ENCODE data around the gene EXOSC7. TPM values are rescaled to one million over a fixed set of nuclear protein-coding genes. Genes with fewer than 3 reads are reported as not detected.
A peak's percentile ranks its signal among the peaks of the same experiment; 100 is the strongest.
"Not testable (repeated sequence)": the region's sequence is repeated elsewhere in the genome, so short reads cannot be mapped to it uniquely, and the experiment has no call there.

Gene EXOSC7
- total RNA-seq, 5 donors from 2014 or later (not counting 1 experiment from before 2014, with no cell fraction given) = 27.7 to 44.3 (median 42.0) TPM

GRCh38 chr3:44981220-44981619, 5.2 kb downstream of the EXOSC7 start:
- Histone ChIP-seq H3K4me1 (ENCODE audit: control insufficient read depth in 1 of 2, extremely low read depth in 1 of 2, insufficient read depth in 2 of 2, low read length in 2 of 2) (peaks cover 45 to 71% of the 10 kb centered on the region in 2 experiments), H3K27ac (ENCODE audit: low read length) (no peak overlapping the region), H3K4me3 (ENCODE audit: control insufficient read depth in 1 of 2, extremely low read depth in 1 of 2, low read length in 1 of 2) (no peak overlapping the region), H3K36me3 (ENCODE audit: control insufficient read depth in 2 of 2, extremely low read depth in 1 of 2, insufficient read depth in 1 of 2, low read length in 1 of 2) (peaks cover 0 to 4% of the 10 kb centered on the region in 2 donors), H3K27me3 (replicated peaks in 1 of 2; ENCODE audit: control insufficient read depth in 2 of 2, extremely low read depth in 1 of 2, insufficient read depth in 2 of 2, low read length in 1 of 2) (no peaks in the 10 kb centered on the region), H3K9me3 (no peaks in the 10 kb centered on the region)
- peak in 1 of 35 experiments; percentile 20 for DNase-seq
- WGBS (ENCODE audit: insufficient coverage) = no CpG with 5 or more reads among the region's 1 CpG
- H3K4me3 Mint-ChIP-seq = peak overlapping the region in 1 of 3 donors; percentile 29
- ChIA-PET CTCF (interaction anchor here in 1 of 2 donors (0.6 kb wide), 1 partner anchor 24 kb away, joined by 4 read pairs; no protein-coding TSS in a partner anchor), POLR2A (no interaction called here)
- no peak overlapping the region for H3K27ac Mint-ChIP-seq
- H3K36me3 Mint-ChIP-seq = peaks cover 11% of the 10 kb centered on the region
- ATAC-seq (replicated peaks in 1 of 4) = peak in 1 of 4 experiments; percentile 8
- no peaks in the 10 kb centered on the region for H3K27me3 Mint-ChIP-seq
- no peaks in the 10 kb centered on the region for H3K9me3 Mint-ChIP-seq
- peaks cover 83 to 86% (median 86%) of the 10 kb centered on the region in 3 donors for H3K4me1 Mint-ChIP-seq

- Histone ChIP-seq H3K4me3 (ENCODE audit: control insufficient read depth in 1 of 2, extremely low read depth in 1 of 2, low read length in 1 of 2) (no peak overlapping the region), H3K4me1 (ENCODE audit: control insufficient read depth in 1 of 2, extremely low read depth in 1 of 2, insufficient read depth in 2 of 2, low read length in 2 of 2) (peaks cover 45 to 66% of the 10 kb centered on the region in 2 experiments), H3K27ac (ENCODE audit: low read length) (no peak overlapping the region), H3K36me3 (ENCODE audit: control insufficient read depth in 2 of 2, extremely low read depth in 1 of 2, insufficient read depth in 1 of 2, low read length in 1 of 2) (peaks cover 0 to 4% of the 10 kb centered on the region in 2 donors), H3K27me3 (replicated peaks in 1 of 2; ENCODE audit: control insufficient read depth in 2 of 2, extremely low read depth in 1 of 2, insufficient read depth in 2 of 2, low read length in 1 of 2) (no peaks in the 10 kb centered on the region), H3K9me3 (no peaks in the 10 kb centered on the region)
- POLR2A ChIA-PET = no interaction called here
- Mint-ChIP-seq H3K9me3 (no peaks in the 10 kb centered on the region), H3K27ac (peak overlapping the region in 1 of 2 donors; percentile 24), H3K4me1 (peaks cover 80 to 84% (median 83%) of the 10 kb centered on the region in 3 donors), H3K27me3 (no peaks in the 10 kb centered on the region), H3K4me3 (peak overlapping the region in 1 of 3 donors; percentile 29), H3K36me3 (peaks cover 11% of the 10 kb centered on the region)
- CTCF ChIA-PET = no interaction called here
- 50% methylated on average over 1 of the region's 4 CpGs for WGBS (ENCODE audit: insufficient coverage)
- DNase-seq = peak in 4 of 35 experiments; percentile 9 to 59 (median 12)
- ATAC-seq (replicated peaks in 1 of 4) = peak in 2 of 4 experiments; percentile 41 to 92
Observed at GRCh38 chr3:44981751-44982150, 5.7 kb downstream of the EXOSC7 start.

GRCh38 chr3:44982817-44983216, 6.8 kb downstream of the EXOSC7 start:
- Mint-ChIP-seq H3K4me3 (no peak overlapping the region), H3K9me3 (no peaks in the 10 kb centered on the region), H3K36me3 (peaks cover 11% of the 10 kb centered on the region), H3K27ac (no peak overlapping the region), H3K27me3 (no peaks in the 10 kb centered on the region), H3K4me1 (peaks cover 81 to 84% (median 83%) of the 10 kb centered on the region in 3 donors)
- Histone ChIP-seq H3K4me3 (ENCODE audit: control insufficient read depth in 1 of 2, extremely low read depth in 1 of 2, low read length in 1 of 2) (no peak overlapping the region), H3K27me3 (replicated peaks in 1 of 2; ENCODE audit: control insufficient read depth in 2 of 2, extremely low read depth in 1 of 2, insufficient read depth in 2 of 2, low read length in 1 of 2) (no peaks in the 10 kb centered on the region), H3K9me3 (no peaks in the 10 kb centered on the region), H3K36me3 (ENCODE audit: control insufficient read depth in 2 of 2, extremely low read depth in 1 of 2, insufficient read depth in 1 of 2, low read length in 1 of 2) (peaks cover 0 to 4% of the 10 kb centered on the region in 2 donors), H3K27ac (ENCODE audit: low read length) (no peak overlapping the region), H3K4me1 (ENCODE audit: control insufficient read depth in 1 of 2, extremely low read depth in 1 of 2, insufficient read depth in 2 of 2, low read length in 2 of 2) (peaks cover 49 to 57% of the 10 kb centered on the region in 2 experiments)
- POLR2A ChIA-PET = no interaction called here
- no CpG with 5 or more reads among the region's 3 CpGs for WGBS (ENCODE audit: insufficient coverage)
- CTCF ChIA-PET = interaction anchor here in 1 of 2 donors (1.5 kb wide), 1 partner anchor 9 kb away, joined by 3 read pairs; no protein-coding TSS in a partner anchor
- DNase-seq (no peak), ATAC-seq (replicated peaks in 1 of 4) (no peak)

DNA sequence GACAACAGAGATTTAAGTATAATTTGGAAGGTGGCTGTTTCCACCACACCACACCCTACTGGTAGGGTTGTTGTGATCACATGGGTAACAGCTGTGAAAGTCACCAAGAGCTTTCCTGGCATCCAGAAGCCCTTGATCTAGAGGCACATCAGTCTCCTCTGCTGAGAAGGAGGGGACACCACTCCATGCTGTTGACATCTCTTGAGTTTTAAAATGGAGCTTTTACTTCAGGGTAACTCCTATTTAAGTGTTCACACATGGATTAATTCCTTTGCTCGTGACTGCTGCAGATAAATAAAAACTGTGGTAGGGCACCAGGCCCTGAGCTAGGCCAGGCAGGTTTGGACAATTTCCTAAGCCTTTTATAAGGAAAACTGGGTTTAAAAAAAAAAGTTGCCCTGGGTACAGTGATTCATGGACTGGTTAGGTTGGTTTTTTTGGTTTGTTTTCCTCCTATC, 7.5 kb downstream of the EXOSC7 start:
- no peak overlapping the region for H3K27ac ChIP-seq (ENCODE audit: low read length)
- no peak for DNase-seq
- no peaks in the 10 kb centered on the region for H3K9me3 ChIP-seq
- Mint-ChIP-seq H3K27me3 (no peaks in the 10 kb centered on the region), H3K36me3 (peaks cover 11% of the 10 kb centered on the region), H3K4me1 (peaks cover 81 to 84% (median 82%) of the 10 kb centered on the region in 3 donors), H3K9me3 (no peaks in the 10 kb centered on the region), H3K27ac (no peak overlapping the region), H3K4me3 (peak overlapping the region in 1 of 3 donors; percentile 10)
- H3K27me3 ChIP-seq (replicated peaks in 1 of 2; ENCODE audit: control insufficient read depth in 2 of 2, extremely low read depth in 1 of 2, insufficient read depth in 2 of 2, low read length in 1 of 2) = no peaks in the 10 kb centered on the region
- WGBS (ENCODE audit: insufficient coverage) = 100% methylated on average over 1 of the region's 1 CpG
- ChIA-PET POLR2A (interaction anchor here in 1 of 2 donors (0.7 to 1.0 kb wide), 3 partner anchors 22 to 1745 kb away, joined by 4 to 6 read pairs (median 4); no protein-coding TSS in a partner anchor), CTCF (interaction anchor here (0.5 to 1.5 kb wide), 3 partner anchors 9 to 676 kb away, joined by 3 to 7 read pairs (median 3); no protein-coding TSS in a partner anchor)
- peaks cover 49 to 55% of the 10 kb centered on the region in 2 experiments for H3K4me1 ChIP-seq (ENCODE audit: control insufficient read depth in 1 of 2, extremely low read depth in 1 of 2, insufficient read depth in 2 of 2, low read length in 2 of 2)
- peak in 1 of 4 experiments; percentile 28 for ATAC-seq (replicated peaks in 1 of 4)
- H3K4me3 ChIP-seq (ENCODE audit: control insufficient read depth in 1 of 2, extremely low read depth in 1 of 2, low read length in 1 of 2) = no peak overlapping the region
- H3K36me3 ChIP-seq (ENCODE audit: control insufficient read depth in 2 of 2, extremely low read depth in 1 of 2, insufficient read depth in 1 of 2, low read length in 1 of 2) = peaks cover 3 to 4% of the 10 kb centered on the region in 2 donors

GRCh38 chr3:44984335-44984734, 8.3 kb downstream of the EXOSC7 start:
- H3K27ac Mint-ChIP-seq = no peak overlapping the region
- no peaks in the 10 kb centered on the region for H3K27me3 ChIP-seq (replicated peaks in 1 of 2; ENCODE audit: control insufficient read depth in 2 of 2, extremely low read depth in 1 of 2, insufficient read depth in 2 of 2, low read length in 1 of 2)
- peaks cover 74 to 84% (median 77%) of the 10 kb centered on the region in 3 donors for H3K4me1 Mint-ChIP-seq
- H3K9me3 ChIP-seq = no peaks in the 10 kb centered on the region
- peaks cover 4 to 7% of the 10 kb centered on the region in 2 donors for H3K36me3 ChIP-seq (ENCODE audit: control insufficient read depth in 2 of 2, extremely low read depth in 1 of 2, insufficient read depth in 1 of 2, low read length in 1 of 2)
- peaks cover 49 to 53% of the 10 kb centered on the region in 2 experiments for H3K4me1 ChIP-seq (ENCODE audit: control insufficient read depth in 1 of 2, extremely low read depth in 1 of 2, insufficient read depth in 2 of 2, low read length in 2 of 2)
- peaks cover 16% of the 10 kb centered on the region for H3K36me3 Mint-ChIP-seq
- no peak overlapping the region for H3K27ac ChIP-seq (ENCODE audit: low read length)
- no peaks in the 10 kb centered on the region for H3K27me3 Mint-ChIP-seq
- DNase-seq (peak in 2 of 35 experiments; percentile 7 to 12), ATAC-seq (replicated peaks in 1 of 4) (peak in 3 of 4 experiments; percentile 28 to 42 (median 33))
- no CpG with 5 or more reads among the region's 2 CpGs for WGBS (ENCODE audit: insufficient coverage)
- peak overlapping the region in 1 of 3 donors; percentile 10 for H3K4me3 Mint-ChIP-seq
- no peaks in the 10 kb centered on the region for H3K9me3 Mint-ChIP-seq
- ChIA-PET CTCF (interaction anchor here in 1 of 2 donors (0.5 to 0.7 kb wide), 2 partner anchors 21 to 713 kb away, joined by 3 read pairs; no protein-coding TSS in a partner anchor), POLR2A (interaction anchor here (0.5 to 1.0 kb wide), 3 partner anchors 9 to 21 kb away, joined by 3 to 4 read pairs (median 4); partner anchors contain the start of genes EXOSC7 (in 1 of the 2) and ZDHHC3 (in 1 of the 2))
- no peak overlapping the region for H3K4me3 ChIP-seq (ENCODE audit: control insufficient read depth in 1 of 2, extremely low read depth in 1 of 2, low read length in 1 of 2)

DNA sequence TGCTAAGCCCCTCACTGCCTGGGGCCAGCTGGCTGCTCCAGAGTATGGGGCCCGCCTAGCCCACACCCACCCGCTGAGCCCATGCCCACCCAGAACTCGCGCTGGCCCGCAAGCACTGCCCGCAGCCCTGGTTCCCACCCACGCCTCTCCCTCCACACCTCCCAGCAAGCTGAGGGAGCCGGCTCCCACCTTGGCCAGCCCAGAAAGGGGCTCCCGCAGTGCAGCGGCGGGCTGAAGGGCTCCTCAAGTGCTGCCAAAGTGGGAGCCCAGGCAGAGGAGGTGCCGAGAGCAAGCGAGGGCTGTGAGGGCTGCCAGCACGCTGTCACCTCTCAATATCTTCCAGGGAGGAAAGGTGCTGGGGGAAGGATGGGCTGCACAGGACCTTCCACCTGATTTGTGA, 10.3 kb downstream of the EXOSC7 start:
- CTCF ChIA-PET = interaction anchor here (0.6 to 0.7 kb wide), 2 partner anchors 178 to 181 kb away, joined by 4 to 8 read pairs; no protein-coding TSS in a partner anchor
- H3K4me3 Mint-ChIP-seq; H3K27me3 Mint-ChIP-seq; H3K9me3 ChIP-seq; H3K27ac ChIP-seq (ENCODE audit: low read length); ATAC-seq (replicated peaks in 1 of 4); H3K27me3 ChIP-seq (replicated peaks in 1 of 2; ENCODE audit: control insufficient read depth in 2 of 2, extremely low read depth in 1 of 2, insufficient read depth in 2 of 2, low read length in 1 of 2); H3K27ac Mint-ChIP-seq; DNase-seq; H3K9me3 Mint-ChIP-seq; H3K4me3 ChIP-seq (ENCODE audit: control insufficient read depth in 1 of 2, extremely low read depth in 1 of 2, low read length in 1 of 2): not testable (repeated sequence)
- H3K36me3 Mint-ChIP-seq = peaks cover 30% of the 10 kb centered on the region
- Histone ChIP-seq H3K36me3 (ENCODE audit: control insufficient read depth in 2 of 2, extremely low read depth in 1 of 2, insufficient read depth in 1 of 2, low read length in 1 of 2) (peaks cover 7 to 25% of the 10 kb centered on the region in 2 donors), H3K4me1 (ENCODE audit: control insufficient read depth in 1 of 2, extremely low read depth in 1 of 2, insufficient read depth in 2 of 2, low read length in 2 of 2) (peaks cover 47 to 48% of the 10 kb centered on the region in 2 experiments)
- POLR2A ChIA-PET = interaction anchor here in 1 of 2 donors (0.6 kb wide), 1 partner anchor 735 kb away, joined by 6 read pairs; no protein-coding TSS in a partner anchor
- WGBS (ENCODE audit: insufficient coverage) = 100% methylated on average over 1 of the region's 14 CpGs
- H3K4me1 Mint-ChIP-seq = peaks cover 76 to 83% (median 77%) of the 10 kb centered on the region in 3 donors

All from T-cell (primary cell).